HFFc6 (cell line): Measurements from ENCODE around the gene ITGA8. TPM values are rescaled to one million over a fixed set of nuclear protein-coding genes. Genes with fewer than 3 reads are reported as not detected.

ENCODE experiments used
- DNase-seq: peaks from one replicate; pipeline ENCODE4 v3.0.0-alpha.2; 2018
- H3K27ac Mint-ChIP-seq: 2 replicates; pipeline ENCODE4 v1.8.0; 2020; ENCODE audit warnings: mild to moderate bottlenecking, mixed read lengths
- H3K27me3 Mint-ChIP-seq: 2 replicates; pipeline ENCODE4 v1.8.0; 2021; ENCODE audit warnings: mild to moderate bottlenecking, moderate library complexity, mixed read lengths; ENCODE audit not compliant: insufficient read depth
- H3K36me3 Mint-ChIP-seq: 2 replicates; pipeline ENCODE4 v1.8.0; 2021; ENCODE audit warnings: low read depth, mixed read lengths
- H3K4me1 Mint-ChIP-seq: 2 replicates; pipeline ENCODE4 v1.8.0; 2020; ENCODE audit warnings: low read depth, mixed read lengths
- H3K4me3 Mint-ChIP-seq: 2 replicates; pipeline ENCODE4 v1.8.0; 2020; ENCODE audit warnings: mild to moderate bottlenecking, moderate library complexity, mixed read lengths
- H3K9me3 Mint-ChIP-seq: 2 replicates; pipeline ENCODE4 v1.8.0; 2020; ENCODE audit warnings: mild to moderate bottlenecking, mixed read lengths
- CTCF ChIP-seq: fragments of 200-600 bp; sonication (generic); IDR thresholded peaks from 2 replicates; pipeline ENCODE4 v1.5.0; 2021; ENCODE audit warnings: antibody characterized with exemption, mild to moderate bottlenecking
- total RNA-seq, 6 experiments: library from RNA; stranded (reverse); fragmentation: NEBNext Ultra II Directional; extraction: Animal tissue kit (Norgen Biotek cat#: 25700); gene quantifications; 2 replicates in 1 of 6; 3 replicates in 5 of 6; pipeline ENCODE4 v1.2.3, GENCODE V29; 2021

The ITGA8 gene
- total RNA-seq, 6 experiments from 2014 or later, result not detected

- Mint-ChIP-seq H3K4me3 (no peak overlapping the region), H3K27me3 (peaks cover 2% of the 10 kb centered on the region; the same call in 1 of the 2 replicates), H3K27ac (no peak overlapping the region), H3K4me1 (peaks cover 11% of the 10 kb centered on the region), H3K9me3 (no peaks in the 10 kb centered on the region), H3K36me3 (no peaks in the 10 kb centered on the region)
- DNase-seq, result peak; percentile 28
- TF ChIP-seq CTCF, result no peak
Observed at GRCh38 chr10:15571575-15571974, 148.1 kb downstream of the ITGA8 start.

GRCh38 chr10:15570738-15571339, 148.9 kb downstream of the ITGA8 start:
- TF ChIP-seq CTCF, result no peak
- no peak overlapping the region for H3K27ac Mint-ChIP-seq
- H3K4me1 Mint-ChIP-seq, result peaks cover 11% of the 10 kb centered on the region
- H3K27me3 Mint-ChIP-seq, result peaks cover 2% of the 10 kb centered on the region; the same call in 1 of the 2 replicates
- no peak for DNase-seq
- no peaks in the 10 kb centered on the region for H3K36me3 Mint-ChIP-seq
- no peak overlapping the region for H3K4me3 Mint-ChIP-seq
- no peaks in the 10 kb centered on the region for H3K9me3 Mint-ChIP-seq

GRCh38 chr10:15567952-15568351, 151.8 kb downstream of the ITGA8 start:
- Mint-ChIP-seq H3K27ac (no peak overlapping the region), H3K4me1 (peaks cover 24% of the 10 kb centered on the region), H3K9me3 (no peaks in the 10 kb centered on the region), H3K36me3 (no peaks in the 10 kb centered on the region), H3K27me3 (peaks cover 2% of the 10 kb centered on the region; the same call in 1 of the 2 replicates), H3K4me3 (no peak overlapping the region)
- no peak for DNase-seq
- TF ChIP-seq CTCF, result no peak

- H3K4me3 Mint-ChIP-seq, result no peak overlapping the region
- no peak for TF ChIP-seq CTCF
- H3K27me3 Mint-ChIP-seq, result peaks cover 4% of the 10 kb centered on the region; the same call in 1 of the 2 replicates
- no peak for DNase-seq
- no peaks in the 10 kb centered on the region for H3K9me3 Mint-ChIP-seq
- H3K36me3 Mint-ChIP-seq, result no peaks in the 10 kb centered on the region
- H3K27ac Mint-ChIP-seq, result no peak overlapping the region
- peaks cover 26% of the 10 kb centered on the region for H3K4me1 Mint-ChIP-seq
Observed at GRCh38 chr10:15563246-15563645, 156.5 kb downstream of the ITGA8 start.

GRCh38 chr10:15562578-15562977, 157.1 kb downstream of the ITGA8 start:
- TF ChIP-seq CTCF, result no peak
- no peak overlapping the region for H3K27ac Mint-ChIP-seq
- DNase-seq, result no peak
- peaks cover 33% of the 10 kb centered on the region for H3K4me1 Mint-ChIP-seq
- no peaks in the 10 kb centered on the region for H3K9me3 Mint-ChIP-seq
- peaks cover 4% of the 10 kb centered on the region; the same call in 1 of the 2 replicates for H3K27me3 Mint-ChIP-seq
- no peak overlapping the region for H3K4me3 Mint-ChIP-seq
- no peaks in the 10 kb centered on the region for H3K36me3 Mint-ChIP-seq
